Keratinocyte (primary cell): ENCODE results near the gene TBC1D14. TPM values are rescaled to one million over a fixed set of nuclear protein-coding genes. Genes with fewer than 3 reads are reported as not detected.

Experiments used
- DNase-seq: peaks from one replicate; pipeline ENCODE4 v3.0.0-alpha.2; 2011; ENCODE audit warnings: low read depth, missing footprints, low spot score
- FAIRE-seq: peaks from 2 replicates; lab custom pipeline; 2011; peaks lifted over from hg19 to GRCh38; lab: Jason Lieb, UNC
- H2AFZ ChIP-seq: 2 replicates; pipeline ENCODE4 v1.6.0; 2012; ENCODE audit warnings: low read length, control low read depth, inconsistent platforms; ENCODE audit not compliant: control insufficient read depth
- H3K27ac ChIP-seq: 2 replicates; pipeline ENCODE4 v1.5.1; 2011; ENCODE audit warnings: low read length; ENCODE audit not compliant: control insufficient read depth, insufficient read depth
- H3K27me3 ChIP-seq: 3 replicates; pipeline ENCODE4 v1.6.0; 2011; ENCODE audit warnings: low read length; ENCODE audit not compliant: control insufficient read depth, insufficient read depth; ENCODE audit errors: extremely low read depth
- H3K36me3 ChIP-seq, 2 experiments: 2 replicates in 1 of 2; 3 replicates in 1 of 2; pipeline ENCODE4 v1.5.1; 2011; ENCODE audit warnings: low read length in 2 of 2, mild to moderate bottlenecking in 1 of 2; ENCODE audit not compliant: control insufficient read depth in 2 of 2, insufficient read depth in 2 of 2; ENCODE audit errors: extremely low read depth in 1 of 2
- H3K4me1 ChIP-seq: 3 replicates; pipeline ENCODE4 v1.5.1; 2011; ENCODE audit warnings: low read length; ENCODE audit not compliant: control insufficient read depth, insufficient read depth; ENCODE audit errors: extremely low read depth
- H3K4me2 ChIP-seq: 3 replicates; pipeline ENCODE4 v1.6.0; 2011; ENCODE audit warnings: low read depth, low read length; ENCODE audit not compliant: control insufficient read depth, insufficient read depth; ENCODE audit errors: extremely low read depth
- H3K4me3 ChIP-seq, 3 experiments: fragments of 200-600 bp in 1 of 3; sonication (generic) in 1 of 3; 2 replicates in 2 of 3; 3 replicates in 1 of 3; pipeline ENCODE4 v1.5.1; 2011 to 2016; ENCODE audit warnings: low read length in 3 of 3, mild to moderate bottlenecking in 3 of 3, control low read depth in 2 of 3, inconsistent platforms in 1 of 3, low read depth in 1 of 3, mixed read lengths in 1 of 3, mixed run types in 1 of 3, moderate library complexity in 1 of 3; ENCODE audit not compliant: control insufficient read depth in 2 of 3, insufficient read depth in 2 of 3; ENCODE audit errors: extremely low read depth in 1 of 3
- H3K79me2 ChIP-seq: 2 replicates; pipeline ENCODE4 v1.6.0; 2012; ENCODE audit warnings: low read length; ENCODE audit not compliant: control insufficient read depth, insufficient read depth
- H3K9ac ChIP-seq: 3 replicates; pipeline ENCODE4 v1.6.0; 2011; ENCODE audit warnings: low read length; ENCODE audit not compliant: control insufficient read depth, insufficient read depth; ENCODE audit errors: extremely low read depth
- H3K9me1 ChIP-seq: 3 replicates; pipeline ENCODE4 v1.6.0; 2011; ENCODE audit warnings: low read length; ENCODE audit not compliant: control insufficient read depth, insufficient read depth; ENCODE audit errors: extremely low read depth
- H3K9me3 ChIP-seq: 2 replicates; pipeline ENCODE4 v1.5.1; 2012; ENCODE audit warnings: low read depth, low read length; ENCODE audit not compliant: control insufficient read depth
- H4K20me1 ChIP-seq: 3 replicates; pipeline ENCODE4 v1.6.0; 2011; ENCODE audit warnings: low read length; ENCODE audit not compliant: control insufficient read depth, insufficient read depth; ENCODE audit errors: extremely low read depth
- EZH2 ChIP-seq: IDR thresholded peaks from one replicate; pipeline ENCODE4 v1.6.1; 2012; ENCODE audit warnings: inconsistent platforms, mild to moderate bottlenecking, low read length, moderate library complexity
- dilution Hi-C: fragments of 300-500 bp; cut with MboI; formaldehyde crosslinking; loops from one replicate; pipeline ENCODE4 v1.7.0; 2020; ENCODE audit warnings: low sequenced_read_pairs; ENCODE audit not compliant: extremely low pct_ligation_motif_present
- polyA plus RNA-seq, 5 experiments: library from polyadenylated mRNA; depleted of rRNA in 3 of 5; stranded (reverse) in 3 of 5; stranded (forward) in 1 of 5; unstranded in 1 of 5; fragments of >200 nt; gene quantifications; 1 replicate in 1 of 5; 2 replicates in 3 of 5; 3 replicates in 1 of 5; pipeline versions ENCODE4 v1.2.1 to v1.2.3, GENCODE V29; 2011 to 2012; ENCODE audit warnings: missing spikeins in 2 of 5, low read depth in 1 of 5, low replicate concordance in 1 of 5
- TF ChIP-seq, protein P1 (sequence below), 3 experiments: IDR thresholded peaks in 1 of 3; conservative IDR thresholded peaks in 1 of 3; optimal IDR thresholded peaks in 1 of 3; 2 replicates in 2 of 3; 3 replicates in 1 of 3; pipeline versions ENCODE3 to v1.5.1; 2011; ENCODE audit warnings: low read length in 3 of 3, mild to moderate bottlenecking in 3 of 3, moderate library complexity in 2 of 3, control low read depth in 1 of 3, inconsistent platforms in 1 of 3; ENCODE audit not compliant: insufficient read depth in 2 of 3; ENCODE audit errors: extremely low read depth in 1 of 3

TBC1D14 gene
- polyA plus RNA-seq, 1 donor (not counting 4 experiments of a cell fraction or from before 2014, with no cell fraction given) = 55.1 TPM

DNA sequence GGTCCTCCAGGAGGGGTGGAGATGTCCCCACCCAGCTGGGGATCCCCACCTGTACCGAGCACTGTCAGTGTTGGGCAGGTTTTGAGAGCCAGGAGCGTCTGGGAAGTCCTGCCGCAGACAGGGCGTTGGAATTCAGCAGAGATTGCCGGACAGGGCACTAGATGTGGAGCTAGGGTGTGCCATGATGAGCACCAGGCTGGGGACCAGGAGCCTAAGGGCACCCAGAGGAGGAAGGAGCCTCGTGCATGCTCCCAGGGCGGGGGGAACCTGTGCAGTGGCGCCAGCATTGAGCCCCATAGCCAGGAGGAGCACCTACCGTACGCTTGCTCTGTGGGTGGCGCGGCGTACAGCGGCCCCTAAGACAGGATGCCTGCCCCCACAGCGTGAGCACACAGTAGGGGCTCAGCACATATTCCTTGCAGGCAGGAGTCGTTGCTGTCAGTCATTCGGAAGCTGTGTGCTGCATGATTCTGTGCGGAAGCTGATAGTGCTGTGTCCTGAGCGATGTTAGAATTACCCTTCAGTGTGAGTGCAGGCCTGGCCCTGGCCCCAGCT, 114.8 kb downstream of the TBC1D14 start:
- H2AFZ ChIP-seq = no peak overlapping the region
- no peaks in the 10 kb centered on the region for H3K27me3 ChIP-seq
- H3K27ac ChIP-seq = no peak overlapping the region
- no peak for TF ChIP-seq EZH2
- TF ChIP-seq, protein P1, sequence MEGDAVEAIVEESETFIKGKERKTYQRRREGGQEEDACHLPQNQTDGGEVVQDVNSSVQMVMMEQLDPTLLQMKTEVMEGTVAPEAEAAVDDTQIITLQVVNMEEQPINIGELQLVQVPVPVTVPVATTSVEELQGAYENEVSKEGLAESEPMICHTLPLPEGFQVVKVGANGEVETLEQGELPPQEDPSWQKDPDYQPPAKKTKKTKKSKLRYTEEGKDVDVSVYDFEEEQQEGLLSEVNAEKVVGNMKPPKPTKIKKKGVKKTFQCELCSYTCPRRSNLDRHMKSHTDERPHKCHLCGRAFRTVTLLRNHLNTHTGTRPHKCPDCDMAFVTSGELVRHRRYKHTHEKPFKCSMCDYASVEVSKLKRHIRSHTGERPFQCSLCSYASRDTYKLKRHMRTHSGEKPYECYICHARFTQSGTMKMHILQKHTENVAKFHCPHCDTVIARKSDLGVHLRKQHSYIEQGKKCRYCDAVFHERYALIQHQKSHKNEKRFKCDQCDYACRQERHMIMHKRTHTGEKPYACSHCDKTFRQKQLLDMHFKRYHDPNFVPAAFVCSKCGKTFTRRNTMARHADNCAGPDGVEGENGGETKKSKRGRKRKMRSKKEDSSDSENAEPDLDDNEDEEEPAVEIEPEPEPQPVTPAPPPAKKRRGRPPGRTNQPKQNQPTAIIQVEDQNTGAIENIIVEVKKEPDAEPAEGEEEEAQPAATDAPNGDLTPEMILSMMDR (optimal IDR thresholded peaks at IDR 0.05 in 1 of 3, IDR thresholded peaks at IDR 0.05 in 1 of 3, conservative IDR thresholded peaks at IDR 0.05 in 1 of 3; ENCODE audit: extremely low read depth in 1 of 3, insufficient read depth in 2 of 3, low read length in 3 of 3) = no peak
- no peaks in the 10 kb centered on the region for H3K9me1 ChIP-seq
- no peaks in the 10 kb centered on the region for H4K20me1 ChIP-seq
- no peak overlapping the region for H3K4me3 ChIP-seq
- H3K9ac ChIP-seq = no peak overlapping the region
- DNase-seq = no peak
- no peak for FAIRE-seq
- H3K4me2 ChIP-seq = no peak overlapping the region
- peaks cover 10% of the 10 kb centered on the region for H3K4me1 ChIP-seq
- peaks cover 28 to 45% of the 10 kb centered on the region in 2 experiments for H3K36me3 ChIP-seq
- peaks cover under 1% of the 10 kb centered on the region for H3K79me2 ChIP-seq
- no peaks in the 10 kb centered on the region for H3K9me3 ChIP-seq
- dilution Hi-C loops = no loop called here

DNA sequence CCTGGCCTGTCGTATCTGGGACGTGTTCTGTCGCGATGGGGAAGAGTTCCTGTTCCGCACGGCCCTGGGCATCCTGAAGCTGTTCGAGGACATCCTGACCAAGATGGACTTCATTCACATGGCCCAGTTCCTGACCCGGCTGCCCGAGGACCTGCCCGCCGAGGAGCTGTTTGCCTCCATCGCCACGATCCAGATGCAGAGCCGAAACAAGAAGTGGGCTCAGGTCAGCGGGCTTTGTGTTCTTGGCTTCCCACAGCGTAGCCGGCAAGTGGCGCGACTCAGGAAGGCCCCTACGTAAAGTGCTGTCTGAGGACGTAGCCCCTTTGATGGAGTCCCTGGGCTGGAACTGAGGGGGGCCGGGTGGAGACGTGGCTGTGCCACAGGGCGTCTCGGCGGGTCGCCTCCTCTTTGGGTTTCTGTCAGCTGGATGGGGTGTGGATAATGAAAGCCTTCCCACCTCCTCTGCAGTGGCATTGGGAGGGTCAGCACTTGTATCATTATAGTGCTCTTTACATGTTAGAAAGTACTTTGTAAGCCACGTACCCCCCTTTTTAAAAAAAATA, 115.5 kb downstream of the TBC1D14 start:
- H3K9me1 ChIP-seq = no peaks in the 10 kb centered on the region
- no peak for FAIRE-seq
- H3K4me3 ChIP-seq = no peak overlapping the region
- no peak overlapping the region for H3K4me2 ChIP-seq
- H2AFZ ChIP-seq = no peak overlapping the region
- dilution Hi-C loops = no loop called here
- H4K20me1 ChIP-seq = no peaks in the 10 kb centered on the region
- no peak for DNase-seq
- no peaks in the 10 kb centered on the region for H3K79me2 ChIP-seq
- TF ChIP-seq, protein P1 (optimal IDR thresholded peaks at IDR 0.05 in 1 of 3, IDR thresholded peaks at IDR 0.05 in 1 of 3, conservative IDR thresholded peaks at IDR 0.05 in 1 of 3; ENCODE audit: extremely low read depth in 1 of 3, insufficient read depth in 2 of 3, low read length in 3 of 3) = no peak
- TF ChIP-seq EZH2 = no peak
- H3K27me3 ChIP-seq = no peaks in the 10 kb centered on the region
- H3K27ac ChIP-seq = no peak overlapping the region
- H3K9ac ChIP-seq = no peak overlapping the region
- H3K4me1 ChIP-seq = peaks cover 10% of the 10 kb centered on the region
- peaks cover 33 to 45% of the 10 kb centered on the region in 2 experiments for H3K36me3 ChIP-seq
- no peaks in the 10 kb centered on the region for H3K9me3 ChIP-seq
